Endothelial cell of umbilical vein (primary cell): ENCODE measurements around the gene FAM167B. TPM values are rescaled to one million over a fixed set of nuclear protein-coding genes. Genes with fewer than 3 reads are reported as not detected.

Experiments
- BruUV-seq: library from RNA; stranded (reverse); fragments of 400-500 nt; replicated peaks from 2 replicates; lab custom pipeline; 2021; lab: Mats Ljungman, UMichigan
- CTCF ChIA-PET: fragments of 300-600, 350-600 bp; sonication (Branson Sonifier 250); formaldehyde crosslinking; loops from one replicate; lab custom pipeline; 2021; ENCODE audit warnings: antibody characterized with exemption, inconsistent platforms; lab: Charles Lee
- POLR2A ChIA-PET: fragments of 300-600, 350-600 bp; sonication (Branson Sonifier 250); formaldehyde crosslinking; loops from one replicate; lab custom pipeline; 2021; ENCODE audit warnings: antibody characterized with exemption, inconsistent platforms; lab: Charles Lee
- DNase-seq: peaks from one replicate; pipeline ENCODE4 v3.0.0-alpha.2; 2011; ENCODE audit warnings: low read depth, low spot score
- FAIRE-seq: peaks from 2 replicates; lab custom pipeline; 2011; peaks lifted over from hg19 to GRCh38; lab: Jason Lieb, UNC
- H2AFZ ChIP-seq: 2 replicates; pipeline ENCODE4 v1.6.0; 2012; ENCODE audit warnings: low read depth, low read length, control low read depth, inconsistent platforms
- H3K27ac ChIP-seq: 2 replicates; pipeline ENCODE4 v1.5.1; 2011; ENCODE audit warnings: low read depth, mild to moderate bottlenecking, control low read depth, low read length, moderate library complexity; ENCODE audit not compliant: insufficient read depth
- H3K27me3 ChIP-seq, 2 experiments: 2 replicates each; pipeline versions ENCODE4 v1.6.0 to v1.6.1; 2011; ENCODE audit warnings: low read length in 2 of 2, mixed read lengths in 1 of 2; ENCODE audit not compliant: control insufficient read depth in 2 of 2, insufficient read depth in 2 of 2
- H3K36me3 ChIP-seq, 2 experiments: 2 replicates in 1 of 2; 3 replicates in 1 of 2; pipeline ENCODE4 v1.5.1; 2011; ENCODE audit warnings: low read length in 2 of 2, mild to moderate bottlenecking in 1 of 2, moderate library complexity in 1 of 2; ENCODE audit not compliant: control insufficient read depth in 2 of 2, insufficient read depth in 2 of 2; ENCODE audit errors: extremely low read depth in 1 of 2
- H3K4me1 ChIP-seq: 3 replicates; pipeline ENCODE4 v1.5.1; 2011; ENCODE audit warnings: mild to moderate bottlenecking, low read length; ENCODE audit not compliant: control insufficient read depth, insufficient read depth; ENCODE audit errors: extremely low read depth
- H3K4me2 ChIP-seq: 2 replicates; pipeline ENCODE4 v1.6.1; 2011; ENCODE audit warnings: low read length, control low read depth, mixed read lengths; ENCODE audit not compliant: insufficient read depth
- H3K4me3 ChIP-seq, 3 experiments: fragments of 200-600 bp in 1 of 3; sonication (generic), shearing (Covaris generic) in 1 of 3; replicated peaks in 1 of 3; 2 replicates each; pipeline ENCODE4 v1.5.1; 2011 to 2016; ENCODE audit warnings: control low read depth in 3 of 3, low read length in 3 of 3, mild to moderate bottlenecking in 2 of 3, inconsistent platforms in 1 of 3, low read depth in 1 of 3, moderate library complexity in 1 of 3; ENCODE audit not compliant: insufficient read depth in 1 of 3
- H3K79me2 ChIP-seq: 2 replicates; pipeline ENCODE4 v1.6.0; 2012; ENCODE audit warnings: low read length, inconsistent platforms; ENCODE audit not compliant: control insufficient read depth, insufficient read depth
- H3K9ac ChIP-seq: replicated peaks from 2 replicates; pipeline ENCODE3; 2011; ENCODE audit warnings: low read length, control low read depth; ENCODE audit not compliant: insufficient read depth; ENCODE audit errors: extremely low read depth
- H3K9me1 ChIP-seq: replicated peaks from 3 replicates; pipeline ENCODE4 v1.6.0; 2011; ENCODE audit warnings: mild to moderate bottlenecking, low read length; ENCODE audit not compliant: control insufficient read depth, insufficient read depth; ENCODE audit errors: extremely low read depth
- H3K9me3 ChIP-seq: replicated peaks from 2 replicates; pipeline ENCODE4 v1.5.1; 2012; ENCODE audit warnings: low read length, inconsistent platforms; ENCODE audit not compliant: control insufficient read depth, insufficient read depth
- H4K20me1 ChIP-seq: replicated peaks from 2 replicates; pipeline ENCODE3; 2011; ENCODE audit warnings: mild to moderate bottlenecking, low read length; ENCODE audit not compliant: control insufficient read depth, insufficient read depth; ENCODE audit errors: extremely low read depth
- EZH2 ChIP-seq: IDR thresholded peaks from 2 replicates; pipeline ENCODE4 v1.6.1; 2012; ENCODE audit warnings: borderline replicate concordance, low read depth, mild to moderate bottlenecking, moderate library complexity, low read length, inconsistent platforms; ENCODE audit not compliant: severe bottlenecking
- FOS ChIP-seq: IDR thresholded peaks from 2 replicates; pipeline ENCODE4 v1.6.1; 2011; ENCODE audit warnings: mild to moderate bottlenecking, low read length, moderate library complexity, borderline replicate concordance; ENCODE audit not compliant: insufficient read depth
- GATA2 ChIP-seq: IDR thresholded peaks from 2 replicates; pipeline ENCODE4 v1.7.0; 2011; ENCODE audit warnings: low read depth, mild to moderate bottlenecking, moderate library complexity, mixed read lengths, low read length; ENCODE audit not compliant: insufficient read length, insufficient read depth
- JUN ChIP-seq: IDR thresholded peaks from 2 replicates; pipeline ENCODE4 v1.6.1; 2011; ENCODE audit warnings: borderline replicate concordance, low read depth; ENCODE audit not compliant: insufficient read length, insufficient read depth
- MYC ChIP-seq: IDR thresholded peaks from one replicate; pipeline ENCODE4 v1.6.1; 2011; ENCODE audit warnings: mild to moderate bottlenecking, low read depth, low read length
- POLR2A ChIP-seq: IDR thresholded peaks from 2 replicates; pipeline ENCODE4 v1.6.1; 2012; ENCODE audit warnings: low read depth, mild to moderate bottlenecking, control low read depth, low read length
- POLR2AphosphoS5 ChIP-seq: IDR thresholded peaks from 2 replicates; pipeline ENCODE4 v1.6.1; 2012; ENCODE audit warnings: low read depth, mild to moderate bottlenecking, control low read depth, low read length, moderate library complexity; ENCODE audit not compliant: insufficient read depth
- dilution Hi-C: fragments of 300-500 bp; cut with MboI; formaldehyde crosslinking; loops from one replicate; pipeline ENCODE4 v1.15.0; 2019; ENCODE audit warnings: low sequenced_read_pairs; ENCODE audit not compliant: extremely low pct_ligation_motif_present
- intact Hi-C: fragments of 100-400 bp; cut with micrococcal nuclease; formaldehyde crosslinking; loops from one replicate; pipeline ENCODE4 v1.10.0; 2022
- polyA plus RNA-seq, 4 experiments: library from polyadenylated mRNA; depleted of rRNA in 3 of 4; stranded (reverse) in 3 of 4; unstranded in 1 of 4; fragments of >200 nt; gene quantifications; 2 replicates each; pipeline versions ENCODE4 v1.2.1 to v1.2.3, GENCODE V29; 2011 to 2012; ENCODE audit warnings: missing spikeins in 1 of 4
- total RNA-seq: library from RNA; stranded (reverse); gene quantifications from 2 replicates; pipeline ENCODE4 v1.2.3, GENCODE V29; 2021
- TF ChIP-seq, protein P1 (sequence below), 2 donors: IDR thresholded peaks; 1 replicate in 1 of 2; 2 replicates in 1 of 2; pipeline ENCODE4 v1.5.1; 2011; ENCODE audit warnings: low read length in 2 of 2, mild to moderate bottlenecking in 2 of 2, moderate library complexity in 2 of 2, control low read depth in 1 of 2, inconsistent platforms in 1 of 2, low read depth in 1 of 2; ENCODE audit not compliant: insufficient read depth in 1 of 2; ENCODE audit errors: extremely low read depth in 1 of 2
- TF ChIP-seq, protein P2 (sequence below): IDR thresholded peaks from 2 replicates; pipeline ENCODE4 v1.6.1; 2011; ENCODE audit not compliant: insufficient read depth, insufficient read length

The FAM167B gene
- total and polyA plus RNA-seq, 2 donors (not counting 3 experiments of a cell fraction or from before 2014, with no cell fraction given), result 2.1 to 5.6 TPM

DNA sequence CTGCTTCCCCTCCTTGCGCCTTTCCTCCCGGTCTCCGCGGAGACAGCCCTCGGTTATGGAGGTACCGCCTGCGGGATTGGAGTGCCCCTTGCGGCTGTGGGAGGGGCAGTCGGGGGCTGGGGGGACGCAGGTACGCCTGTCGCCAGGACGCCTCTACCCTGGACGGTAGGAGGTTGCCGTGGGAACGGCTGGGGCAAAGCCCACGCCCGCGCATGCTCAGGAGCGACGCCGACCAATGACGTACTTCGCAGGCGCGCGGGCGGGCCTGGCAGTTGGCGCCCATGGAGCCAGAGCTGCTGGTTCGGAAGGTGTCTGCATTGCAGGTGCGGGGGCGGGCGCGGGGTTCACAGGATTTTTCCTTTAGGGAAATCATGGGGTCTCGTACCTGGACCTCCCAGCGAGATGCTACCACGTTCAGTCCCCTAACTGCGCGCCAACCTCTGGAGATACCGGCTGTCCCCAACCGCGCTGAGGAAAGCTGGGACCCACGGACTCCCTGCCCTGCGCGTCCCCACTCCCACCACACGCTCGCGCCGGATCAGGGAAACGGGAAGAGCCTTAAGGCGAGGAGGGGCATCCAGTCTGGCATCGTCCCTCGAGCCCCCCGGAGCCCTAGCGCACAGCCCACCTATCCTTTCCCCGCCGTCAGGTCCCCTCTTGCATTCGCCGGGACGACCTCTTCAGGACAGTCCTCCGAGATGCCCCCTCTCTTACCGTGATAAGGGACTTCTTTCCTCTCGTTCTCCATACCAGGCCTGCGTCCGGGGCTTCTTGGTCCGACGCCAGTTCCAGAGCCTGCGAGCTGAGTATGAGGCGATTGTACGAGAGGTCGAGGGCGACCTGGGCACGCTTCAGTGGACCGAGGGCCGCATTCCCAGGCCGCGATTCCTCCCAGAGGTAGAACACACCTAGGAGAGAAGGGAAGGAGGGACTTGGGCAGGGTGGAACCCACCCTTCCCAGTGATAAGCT, 41.3 kb upstream of the FAM167B start, which contains the start of gene IQCC:
Gene IQCC (plus strand): TSS at position 271 of the 970 bp plus-strand sequence. CDS start 11 bp downstream, at position 282.
- CTCF ChIA-PET, result interaction anchor here (0.6 to 3.4 kb wide), 5 partner anchors 10 to 195 kb away, joined by 3 to 25 read pairs (median 4); no protein-coding TSS in a partner anchor
- peak; percentile 84 for FAIRE-seq
- no peaks in the 10 kb centered on the region for H3K79me2 ChIP-seq
- H3K4me3 ChIP-seq, result peak within 1 kb of the TSS; percentile 53 to 68 (median 68)
- H3K9me3 ChIP-seq, result no peaks in the 10 kb centered on the region
- peak within 1 kb of the TSS; percentile 83 for H3K9ac ChIP-seq
- TF ChIP-seq FOS (no peak), GATA2 (no peak), POLR2AphosphoS5 (peak; percentile 92), MYC (no peak), JUN (no peak), EZH2 (no peak), POLR2A (peak; percentile 86)
- TF ChIP-seq, protein P1, sequence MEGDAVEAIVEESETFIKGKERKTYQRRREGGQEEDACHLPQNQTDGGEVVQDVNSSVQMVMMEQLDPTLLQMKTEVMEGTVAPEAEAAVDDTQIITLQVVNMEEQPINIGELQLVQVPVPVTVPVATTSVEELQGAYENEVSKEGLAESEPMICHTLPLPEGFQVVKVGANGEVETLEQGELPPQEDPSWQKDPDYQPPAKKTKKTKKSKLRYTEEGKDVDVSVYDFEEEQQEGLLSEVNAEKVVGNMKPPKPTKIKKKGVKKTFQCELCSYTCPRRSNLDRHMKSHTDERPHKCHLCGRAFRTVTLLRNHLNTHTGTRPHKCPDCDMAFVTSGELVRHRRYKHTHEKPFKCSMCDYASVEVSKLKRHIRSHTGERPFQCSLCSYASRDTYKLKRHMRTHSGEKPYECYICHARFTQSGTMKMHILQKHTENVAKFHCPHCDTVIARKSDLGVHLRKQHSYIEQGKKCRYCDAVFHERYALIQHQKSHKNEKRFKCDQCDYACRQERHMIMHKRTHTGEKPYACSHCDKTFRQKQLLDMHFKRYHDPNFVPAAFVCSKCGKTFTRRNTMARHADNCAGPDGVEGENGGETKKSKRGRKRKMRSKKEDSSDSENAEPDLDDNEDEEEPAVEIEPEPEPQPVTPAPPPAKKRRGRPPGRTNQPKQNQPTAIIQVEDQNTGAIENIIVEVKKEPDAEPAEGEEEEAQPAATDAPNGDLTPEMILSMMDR (IDR thresholded peaks at IDR 0.05; ENCODE audit: extremely low read depth in 1 of 2, insufficient read depth in 1 of 2, low read depth in 1 of 2, low read length in 2 of 2), result no peak
- TF ChIP-seq, protein P2, sequence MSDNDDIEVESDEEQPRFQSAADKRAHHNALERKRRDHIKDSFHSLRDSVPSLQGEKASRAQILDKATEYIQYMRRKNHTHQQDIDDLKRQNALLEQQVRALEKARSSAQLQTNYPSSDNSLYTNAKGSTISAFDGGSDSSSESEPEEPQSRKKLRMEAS, result peak; percentile 30
- intact Hi-C loops, result no loop called here
- peak; percentile 82 for DNase-seq
- no peaks in the 10 kb centered on the region for H4K20me1 ChIP-seq
- dilution Hi-C loops, result no loop called here
- H3K4me1 ChIP-seq, result peaks cover 27% of the 10 kb centered on the region
- no peaks in the 10 kb centered on the region for H3K27me3 ChIP-seq
- peak within 1 kb of the TSS; percentile 19 for H3K27ac ChIP-seq
- POLR2A ChIA-PET, result interaction anchor here (0.6 to 1.7 kb wide), 3 partner anchors 56 to 189 kb away, joined by 3 to 4 read pairs (median 3); partner anchors contain the start of gene MARCKSL1
- H2AFZ ChIP-seq, result peak within 1 kb of the TSS; percentile 96
- no peaks in the 10 kb centered on the region for H3K36me3 ChIP-seq
- BruUV-seq, result TSS peak; percentile 75
- peak within 1 kb of the TSS; percentile 85 for H3K4me2 ChIP-seq
- H3K9me1 ChIP-seq, result no peaks in the 10 kb centered on the region
